NT2/D1 (cell line): ENCODE results near the gene CTNNA3.

Experiments
- YY1 ChIP-seq: IDR thresholded peaks from 2 replicates; pipeline ENCODE4 v1.6.1; 2011; ENCODE audit not compliant: insufficient read length, insufficient read depth
- ZNF274 ChIP-seq: IDR thresholded peaks from 2 replicates; pipeline ENCODE4 v1.6.1; 2011; ENCODE audit warnings: mild to moderate bottlenecking, low read depth, low read length

DNA sequence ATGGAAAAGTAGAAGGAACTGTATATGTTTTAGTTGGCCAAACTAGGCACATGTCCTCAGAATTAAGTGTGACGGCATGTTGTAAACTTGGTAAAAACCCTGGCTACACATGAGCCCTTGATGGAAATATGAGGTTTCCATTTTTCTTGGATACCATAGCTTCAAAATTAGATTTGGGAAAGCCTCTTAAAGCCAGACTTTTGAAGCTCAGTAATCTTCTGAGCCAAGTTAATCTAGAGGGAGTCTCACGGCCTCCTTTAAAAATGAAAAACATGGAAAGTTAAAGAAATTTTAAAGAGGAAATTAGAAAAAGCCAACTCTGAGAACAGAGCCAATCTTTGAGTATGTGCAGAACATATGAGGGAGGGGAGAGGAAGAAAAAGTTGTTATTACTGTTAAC lies 376.0 kb downstream of the CTNNA3 start:
- TF ChIP-seq YY1 (no peak), ZNF274 (no peak)
